Fibroblast of peridontal ligament (primary cell): ENCODE measurements around the gene ALDH1A3.

ENCODE experiments used
- DNase-seq: peaks from one replicate; pipeline ENCODE4 v3.0.0-alpha.2; 2010; ENCODE audit errors: extremely low read depth

The ALDH1A3 gene

DNA sequence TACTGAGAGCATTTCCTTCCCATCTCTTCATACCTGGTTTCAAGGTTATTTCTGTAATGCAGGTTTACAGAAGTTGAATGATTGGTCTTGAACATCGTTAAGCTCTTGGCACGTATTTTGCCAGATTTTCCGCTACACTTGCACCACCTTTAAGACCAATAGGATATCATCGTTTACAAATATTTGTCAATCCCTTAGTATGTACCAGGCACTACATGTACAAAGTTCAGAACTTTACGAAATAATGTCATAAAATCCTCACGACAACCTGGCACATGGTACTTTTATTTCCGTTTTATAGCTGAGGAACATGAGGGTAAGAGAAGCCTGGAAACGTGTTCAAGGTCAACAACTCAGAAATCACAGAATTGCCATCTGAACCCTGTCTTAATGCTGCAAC is 45.8 kb downstream of the ALDH1A3 start:
- no peak for DNase-seq

DNA sequence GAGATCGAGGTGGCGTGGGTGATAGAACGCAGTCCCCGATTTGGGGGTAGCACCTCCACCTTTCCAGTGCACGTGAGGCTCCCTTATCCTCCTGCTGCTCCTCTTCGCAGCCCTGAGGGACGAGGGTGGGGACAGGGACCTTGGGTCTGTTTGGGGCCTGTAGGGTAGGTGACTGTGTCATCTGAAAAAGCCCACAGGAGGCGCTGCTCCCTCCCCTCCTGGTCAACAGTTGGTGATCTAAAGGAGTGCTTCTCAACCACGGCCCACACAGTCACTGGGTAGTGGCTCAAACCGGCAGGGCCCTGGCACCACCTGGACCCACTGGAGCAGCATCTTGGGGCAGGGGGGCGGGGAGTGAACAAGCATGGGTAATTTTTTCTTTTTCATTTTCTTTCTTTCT is 46.6 kb downstream of the ALDH1A3 start:
- DNase-seq = no peak

DNA sequence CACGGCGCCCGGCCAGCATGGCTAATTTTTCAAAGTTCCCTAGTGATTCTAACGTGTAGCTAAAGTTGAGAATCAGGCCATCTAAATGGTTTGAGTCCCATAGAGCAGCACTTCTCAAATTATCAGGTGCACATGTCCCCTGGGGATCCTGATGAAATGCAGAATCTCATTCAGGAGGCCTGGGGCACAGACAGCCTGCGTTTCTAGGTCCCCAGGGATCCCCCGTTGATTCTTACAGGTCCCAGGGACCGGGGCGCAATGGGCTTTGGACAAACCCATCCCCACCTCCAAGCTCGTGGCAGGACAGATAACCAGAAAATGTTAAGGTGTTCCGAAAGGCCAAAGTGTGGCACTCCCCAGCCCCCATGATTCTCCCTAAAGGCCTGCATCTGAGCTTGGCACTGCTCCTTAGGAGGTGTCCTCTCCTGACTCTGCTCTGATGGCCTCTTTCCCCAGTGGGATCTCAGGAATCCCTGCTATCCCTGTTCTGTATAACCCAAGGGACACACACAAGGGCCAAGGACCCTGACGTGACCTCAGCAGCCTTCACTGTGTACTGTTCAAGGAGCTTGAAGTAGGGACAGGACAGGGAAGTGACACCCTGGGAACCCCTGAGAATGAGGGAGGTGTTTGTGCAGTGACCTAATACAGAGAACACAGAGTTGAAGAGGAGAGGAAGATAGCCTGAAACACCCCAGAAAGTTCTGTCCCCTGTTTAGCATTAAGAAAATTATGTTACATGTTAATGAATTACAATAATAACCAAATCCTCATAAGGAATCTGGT is 47.5 kb downstream of the ALDH1A3 start:
- no peak for DNase-seq

DNA sequence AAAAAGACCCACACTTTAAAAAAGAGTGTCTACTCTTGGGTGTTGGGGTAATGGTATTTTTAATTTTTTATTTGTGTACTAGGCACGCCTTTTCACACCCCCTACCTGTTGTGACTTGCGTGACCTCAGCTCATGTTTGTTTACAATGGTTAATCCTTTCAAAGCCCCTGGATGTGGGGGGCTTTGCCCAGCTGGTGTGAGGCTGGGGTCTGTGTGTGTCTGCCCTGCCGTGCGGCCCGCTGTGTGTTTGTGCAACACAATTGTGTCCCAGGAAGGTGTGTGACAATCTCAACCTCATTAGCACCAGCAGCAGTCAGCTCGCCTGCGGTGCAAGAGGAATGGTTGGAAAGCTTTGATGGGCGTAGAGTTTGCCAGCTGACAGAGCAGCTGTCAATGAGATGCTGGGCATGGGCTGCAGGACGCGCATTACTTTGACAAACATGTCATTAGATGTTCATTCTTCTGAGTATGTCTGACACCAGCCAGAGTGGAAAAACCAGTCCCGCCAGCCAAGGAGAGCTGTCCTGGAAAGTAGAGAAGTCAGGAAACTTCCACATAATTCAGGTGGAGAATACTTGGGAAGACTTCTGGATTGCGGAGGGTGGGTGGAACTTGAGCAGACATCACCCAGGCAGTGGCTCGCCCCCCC is 49.1 kb downstream of the ALDH1A3 start:
- DNase-seq = no peak

DNA sequence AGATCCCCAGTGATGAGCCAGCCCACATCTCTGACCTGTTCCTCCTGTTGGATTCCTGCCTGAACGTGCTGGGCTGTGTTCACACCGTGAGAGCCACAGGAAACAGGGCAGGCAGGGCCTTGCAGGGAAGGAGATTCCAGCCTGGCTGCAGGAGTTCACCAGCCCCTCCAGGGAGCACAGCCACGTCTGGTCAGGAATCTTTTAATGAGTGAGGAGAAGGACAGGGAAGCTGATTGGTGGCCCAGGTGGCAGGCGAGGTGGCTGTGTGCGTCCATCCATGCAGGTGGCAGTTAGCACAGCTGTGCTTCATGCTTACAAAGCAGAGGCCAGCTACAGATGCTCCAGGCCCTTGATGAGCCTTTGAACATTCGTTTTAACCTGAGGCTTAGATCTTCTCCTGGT is 50.0 kb downstream of the ALDH1A3 start:
- DNase-seq = no peak

DNA sequence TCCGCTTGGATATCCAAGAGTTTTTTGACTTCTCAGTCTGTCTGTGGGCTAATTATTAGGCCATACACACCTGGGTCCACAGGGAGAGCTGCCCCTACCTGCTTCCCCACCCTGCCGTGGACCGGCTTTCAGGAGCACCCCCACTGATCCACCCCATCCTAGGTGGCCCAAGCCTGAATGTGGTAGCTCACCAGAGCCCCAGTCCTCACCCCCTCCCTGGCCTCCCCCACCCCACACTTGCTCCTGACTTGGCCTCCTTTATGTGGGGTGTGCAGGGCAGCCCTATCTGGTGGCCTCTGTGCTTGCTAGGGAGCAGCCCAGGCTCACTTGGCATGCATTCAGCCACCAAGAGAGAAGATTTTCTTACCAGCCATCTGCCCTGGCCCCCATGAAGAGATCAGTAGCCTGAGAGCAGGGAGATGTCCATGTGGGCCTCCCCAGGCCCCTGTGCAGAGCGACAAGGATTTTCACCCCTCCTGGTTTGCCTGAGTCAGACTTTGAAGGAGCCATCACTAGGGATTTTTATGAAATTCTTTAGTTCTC is 50.7 kb downstream of the ALDH1A3 start:
- DNase-seq = no peak

DNA sequence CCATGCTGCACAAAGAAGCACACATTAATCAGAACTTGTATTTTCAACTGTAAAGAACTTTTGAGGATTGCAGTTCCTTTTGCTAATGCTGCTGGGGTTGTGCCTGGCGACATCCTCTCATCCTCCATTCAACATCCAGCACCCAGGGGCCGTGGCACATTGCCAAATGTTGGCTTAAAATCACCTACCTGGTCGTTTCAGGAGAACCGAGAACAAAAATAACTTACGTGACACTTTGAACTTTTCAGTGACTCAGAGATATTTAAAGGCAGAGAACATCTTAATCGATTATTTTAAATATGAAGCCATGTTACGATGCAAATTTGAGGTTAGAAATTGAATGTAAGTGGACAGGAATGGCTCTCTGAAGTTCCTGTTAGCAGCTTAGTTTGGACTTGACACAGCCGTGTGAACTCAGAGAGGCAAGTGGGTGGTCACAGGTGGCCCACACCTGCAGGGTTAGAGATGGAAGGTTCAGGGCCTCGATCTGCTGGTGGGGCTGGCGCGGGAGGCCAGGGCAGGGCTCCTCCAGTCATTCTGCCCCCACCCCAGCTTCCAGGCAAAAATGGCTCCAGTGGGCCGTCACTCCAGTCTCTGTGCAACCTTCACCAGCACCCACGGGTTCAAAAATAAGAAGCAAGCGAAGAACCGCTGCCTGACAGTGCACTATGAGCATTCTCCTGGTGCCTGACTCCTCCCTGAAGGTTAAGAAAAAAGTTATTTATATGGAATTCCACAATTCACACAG is 51.7 kb downstream of the ALDH1A3 start:
- DNase-seq = no peak

DNA sequence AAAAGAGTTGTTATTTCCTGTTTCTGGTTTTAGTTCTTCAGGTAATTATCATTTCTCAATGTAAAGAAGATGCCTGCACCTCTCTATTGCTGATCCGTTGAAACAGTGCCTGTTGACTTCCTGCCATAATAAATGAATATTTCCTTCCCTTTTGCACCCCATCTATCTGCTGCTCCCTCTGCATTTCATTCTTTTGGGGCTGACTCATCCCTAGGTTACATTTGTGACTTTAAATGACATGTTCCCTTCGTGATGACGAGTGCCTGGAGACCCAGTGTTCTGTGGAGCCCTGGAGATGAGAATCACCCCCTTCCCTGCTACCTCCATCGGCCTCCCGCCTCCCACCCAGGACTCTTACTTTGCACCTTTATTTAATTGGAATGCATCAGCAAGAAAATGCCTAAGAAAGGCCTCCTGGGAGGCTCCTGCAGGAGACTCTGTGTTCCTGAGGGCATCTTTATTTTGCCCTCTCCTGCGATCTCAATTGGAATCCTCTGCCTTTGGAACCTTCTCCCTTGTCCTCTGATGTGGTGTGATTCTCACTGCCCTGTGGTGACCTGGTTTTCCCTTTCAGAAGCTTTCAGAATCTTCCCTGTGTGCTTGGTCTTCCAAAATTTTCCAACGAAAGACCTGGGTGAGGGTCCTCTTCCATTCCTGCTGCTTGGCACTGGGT is 53.2 kb downstream of the ALDH1A3 start:
- DNase-seq = no peak

DNA sequence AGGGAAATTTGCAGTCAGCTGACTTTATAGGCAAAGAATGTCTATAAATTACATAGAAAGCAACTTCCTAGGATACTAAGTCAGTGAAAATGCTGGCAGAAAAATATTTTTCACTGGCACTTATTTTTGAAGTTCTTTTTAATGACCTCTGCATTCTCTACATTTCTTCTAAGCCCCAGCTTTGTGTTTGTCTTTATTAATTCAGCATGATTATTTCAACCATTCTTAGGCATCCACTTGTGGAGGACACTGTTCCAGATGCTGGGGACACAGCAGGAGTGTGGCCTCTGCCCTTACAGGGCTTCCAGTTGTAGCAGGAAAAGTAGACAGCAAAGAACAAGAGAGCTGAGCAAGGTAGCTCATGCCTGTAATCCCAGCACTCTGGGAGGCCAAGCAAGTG is 54.5 kb downstream of the ALDH1A3 start:
- no peak for DNase-seq

DNA sequence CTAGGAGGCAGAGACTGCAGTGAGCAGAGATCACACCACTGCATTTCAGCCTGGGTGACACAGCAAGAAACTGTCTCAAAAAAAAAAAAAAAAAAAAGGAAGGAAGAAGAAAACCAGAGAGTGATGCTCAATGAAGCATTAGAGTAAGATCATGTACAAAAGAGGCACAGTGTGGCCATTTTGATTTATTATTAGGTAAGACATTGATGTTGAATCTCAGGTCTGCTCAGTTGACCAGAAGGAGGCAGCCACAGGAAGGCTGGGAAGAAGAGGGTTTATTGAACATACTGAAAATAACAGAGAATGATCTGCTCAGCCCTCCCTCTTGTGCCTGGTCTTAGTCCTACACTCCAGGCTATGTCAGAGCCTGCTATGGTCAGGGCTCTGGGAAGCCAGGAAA is 55.1 kb downstream of the ALDH1A3 start:
- no peak for DNase-seq

DNA sequence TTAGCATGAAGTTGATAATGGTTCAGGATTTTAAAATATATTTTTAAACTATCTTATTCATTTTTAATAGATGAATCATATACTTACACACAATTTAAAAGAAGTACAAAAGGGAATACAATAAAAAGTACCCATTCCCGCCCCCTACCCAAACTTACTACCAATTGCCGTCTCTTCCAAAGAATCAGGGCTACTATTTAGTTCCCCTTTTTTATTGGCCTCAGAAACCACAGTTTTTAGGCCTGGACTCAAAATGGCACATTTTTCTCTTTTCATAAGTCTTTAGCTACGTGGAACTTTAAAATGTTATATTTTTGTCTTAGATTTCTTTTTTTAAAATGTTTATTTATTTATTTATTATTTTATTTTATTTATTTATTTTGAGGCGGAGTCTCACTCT is 57.5 kb downstream of the ALDH1A3 start:
- no peak for DNase-seq

DNA sequence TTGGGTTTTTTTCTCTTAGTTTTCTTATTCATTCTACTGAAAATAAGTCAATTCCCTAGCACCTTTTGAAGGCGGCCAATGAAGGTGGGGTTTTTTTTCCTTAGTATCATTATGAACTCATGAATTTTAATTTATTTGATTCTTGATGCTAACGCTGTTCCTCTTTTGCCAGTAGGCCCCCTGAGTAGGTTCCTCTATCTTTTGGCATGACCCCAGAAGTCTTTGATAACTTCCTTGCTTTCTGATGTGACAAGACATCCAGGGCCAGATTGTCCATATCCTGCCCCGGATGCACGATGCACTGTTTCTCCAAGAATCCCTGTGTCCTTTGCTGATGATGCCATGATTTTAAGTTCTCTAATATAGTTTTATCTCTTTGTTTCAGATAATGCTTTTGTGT is 60.2 kb downstream of the ALDH1A3 start:
- no peak for DNase-seq

DNA sequence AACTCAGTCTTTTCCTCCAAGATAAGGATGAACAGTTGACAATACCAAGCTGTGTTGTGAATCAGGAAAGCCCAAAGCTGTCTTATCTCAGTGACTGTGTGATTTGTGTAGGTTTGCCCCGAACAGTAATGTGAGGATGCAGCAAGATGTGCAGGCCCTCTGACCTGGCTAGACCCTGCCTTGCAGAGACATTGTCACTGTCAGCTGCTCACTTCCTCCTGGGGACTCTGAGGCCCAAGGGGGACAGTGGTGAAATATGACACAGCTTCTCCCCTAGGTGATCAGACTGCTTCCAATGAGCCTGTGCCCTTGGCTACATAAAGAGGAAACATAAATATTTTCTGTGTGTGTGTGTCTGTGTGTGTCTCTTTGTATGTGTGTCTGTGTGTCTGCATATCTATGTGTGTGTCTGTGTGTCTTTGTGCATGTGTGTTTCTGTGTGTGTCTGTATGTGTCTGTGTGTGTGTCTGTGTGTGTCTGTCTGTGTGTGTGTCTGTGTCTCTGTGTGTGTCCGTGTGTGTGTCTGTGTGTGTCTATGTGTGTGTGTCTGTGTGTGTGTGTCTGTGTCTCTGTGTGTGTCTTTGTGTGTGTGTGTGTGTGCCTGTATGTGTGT is 61.2 kb downstream of the ALDH1A3 start:
- DNase-seq = no peak

DNA sequence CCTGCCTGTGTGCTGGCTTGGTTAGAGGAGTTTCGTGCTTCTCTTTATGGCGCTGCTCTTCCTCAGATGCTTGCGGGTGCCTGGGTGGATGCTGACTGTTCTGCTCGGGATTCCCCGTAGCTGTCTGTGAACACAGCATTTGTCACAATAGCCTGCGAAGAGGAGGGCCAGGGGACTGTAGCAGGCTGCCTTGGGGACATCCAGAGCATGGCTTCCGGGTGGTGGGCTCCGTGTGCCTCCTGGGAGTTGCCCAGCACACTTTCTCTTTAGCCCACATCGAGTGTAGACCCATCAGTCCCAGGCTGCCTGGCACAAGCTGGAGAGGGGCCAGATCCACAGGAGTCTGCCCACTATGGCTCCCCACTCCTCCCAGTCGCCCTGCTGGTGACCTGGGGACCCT is 61.9 kb downstream of the ALDH1A3 start:
- DNase-seq = no peak

DNA sequence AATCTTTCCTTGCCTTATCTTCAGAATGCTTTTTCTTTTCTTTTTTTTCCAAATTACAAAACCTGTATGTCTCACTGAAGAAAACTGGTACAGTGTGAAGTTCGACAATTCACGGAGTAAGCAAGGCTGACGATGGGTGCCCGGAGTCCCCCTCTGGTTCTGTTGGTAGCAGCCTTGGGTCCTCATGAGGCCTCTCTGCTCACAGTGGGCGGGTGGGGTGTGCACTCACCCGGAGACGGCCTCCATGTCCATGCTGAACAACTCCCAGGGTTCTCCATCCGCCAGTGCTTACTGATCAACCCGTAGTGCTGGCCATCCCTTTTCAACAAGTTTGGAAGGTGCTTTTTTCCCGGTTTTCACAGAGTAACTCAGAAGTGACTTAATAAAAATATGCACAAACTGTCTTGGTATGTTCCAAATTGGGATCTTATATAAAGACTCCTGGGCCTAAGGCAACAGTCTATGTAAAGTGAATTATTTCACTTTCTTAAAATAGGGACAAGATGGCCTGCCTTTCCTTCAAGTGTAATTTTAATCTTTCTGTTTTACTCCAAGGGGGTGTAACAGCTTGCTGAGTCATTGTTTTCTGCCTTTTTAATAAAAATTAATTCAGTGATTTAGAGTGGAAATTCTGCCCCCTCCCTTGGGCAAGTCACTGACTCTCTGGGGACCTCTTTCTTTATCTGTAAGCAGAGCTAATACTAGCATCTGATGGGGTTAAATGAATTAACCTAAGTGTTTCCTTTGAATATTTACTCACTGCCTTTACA is 63.2 kb downstream of the ALDH1A3 start:
- DNase-seq = peak; percentile 8

DNA sequence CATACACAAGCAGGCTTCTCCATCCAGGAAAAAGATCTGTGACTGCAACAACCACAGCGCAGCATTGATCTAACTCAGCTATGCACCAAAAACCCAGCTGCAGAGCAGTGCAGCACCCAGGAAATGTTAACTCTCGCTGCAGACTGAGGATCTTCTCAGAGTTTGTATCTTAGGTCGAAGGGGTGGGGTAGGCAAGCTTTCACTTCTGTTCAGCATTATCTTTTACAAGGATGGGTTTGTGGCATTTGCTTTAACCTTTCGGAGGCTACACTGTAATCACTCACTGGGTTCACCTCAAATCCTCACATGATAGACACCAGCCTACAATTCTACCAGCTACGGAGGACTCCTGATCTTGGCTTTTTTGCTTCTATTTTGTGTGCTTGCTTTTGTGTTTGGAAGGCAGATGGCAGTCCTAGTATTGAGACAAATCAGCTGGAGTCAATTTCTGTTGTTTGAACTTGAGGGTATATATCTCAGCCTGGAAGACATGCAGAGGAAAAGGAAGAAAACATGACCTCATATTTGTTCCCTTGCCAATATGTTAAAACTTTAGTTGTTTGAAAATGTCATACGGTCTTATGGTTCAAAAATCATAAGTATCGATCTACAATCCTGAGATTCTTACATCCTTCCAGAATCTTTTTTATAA is 64.7 kb downstream of the ALDH1A3 start:
- peak; percentile 27 for DNase-seq

DNA sequence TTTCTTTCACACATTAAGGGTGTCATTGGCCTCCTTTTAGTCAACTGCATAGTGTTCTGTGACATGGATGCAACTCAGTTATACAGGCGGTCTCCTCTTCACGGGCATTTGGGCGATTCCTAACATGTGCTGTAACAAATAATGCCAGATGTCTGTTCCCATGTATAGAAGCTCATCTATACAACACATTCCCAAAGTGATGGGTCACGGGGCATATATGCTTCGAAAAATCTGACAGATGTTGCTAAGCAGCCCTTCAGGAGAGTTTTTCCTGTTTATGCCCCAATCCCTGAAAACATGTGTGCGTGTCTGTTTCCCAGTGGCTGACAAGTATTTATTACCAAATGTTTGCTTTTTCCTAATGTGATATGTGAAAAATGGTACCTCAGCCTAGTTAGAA is 65.4 kb downstream of the ALDH1A3 start:
- DNase-seq = no peak

DNA sequence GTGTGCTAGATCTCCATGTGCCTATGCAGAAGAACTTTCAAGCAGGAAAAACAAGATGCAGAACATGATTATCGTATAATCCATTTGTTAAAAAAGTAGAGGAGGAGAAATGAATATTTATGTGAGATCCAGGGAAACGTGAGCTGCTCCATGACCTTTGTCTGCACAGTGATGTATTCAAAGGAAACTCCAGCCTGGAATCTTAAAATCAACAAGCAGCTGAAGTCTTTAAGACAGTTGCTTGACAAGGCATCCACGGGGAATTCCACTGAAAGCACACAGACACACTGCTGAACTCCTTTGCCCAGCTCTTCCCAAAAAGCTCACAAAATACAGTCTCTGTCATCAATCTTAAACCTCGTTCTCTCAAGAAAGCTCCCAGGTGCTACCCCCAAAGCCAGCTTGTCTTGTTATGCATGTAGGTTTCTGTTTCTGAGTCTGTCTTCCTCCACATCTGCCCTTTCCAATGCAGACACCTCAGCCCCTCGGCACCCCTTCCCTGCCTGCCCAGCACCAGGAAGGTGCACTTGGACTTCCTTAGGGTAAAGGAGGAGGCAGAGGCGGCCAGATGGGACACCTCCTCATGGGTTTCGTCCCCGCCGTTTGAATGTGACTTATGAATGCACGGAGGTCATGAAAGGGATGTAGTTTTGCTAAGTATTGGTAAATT is 68.3 kb downstream of the ALDH1A3 start:
- DNase-seq = peak; percentile 14

DNA sequence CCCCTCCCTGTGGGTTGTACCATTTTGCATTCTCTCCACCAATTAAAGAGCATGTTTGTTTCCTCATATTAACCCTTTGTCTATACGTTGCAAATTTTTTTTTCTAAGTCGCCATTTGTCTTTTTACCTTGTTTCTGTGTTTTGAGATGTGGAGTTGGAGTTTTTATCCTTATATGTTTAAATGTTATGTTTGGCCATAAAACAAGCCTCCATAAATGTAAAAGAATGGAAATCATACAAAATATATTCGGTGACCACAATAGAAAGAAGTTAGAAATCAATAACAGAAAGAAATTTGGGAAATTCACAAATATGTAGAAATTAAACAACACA is 68.8 kb downstream of the ALDH1A3 start:
- DNase-seq = no peak

DNA sequence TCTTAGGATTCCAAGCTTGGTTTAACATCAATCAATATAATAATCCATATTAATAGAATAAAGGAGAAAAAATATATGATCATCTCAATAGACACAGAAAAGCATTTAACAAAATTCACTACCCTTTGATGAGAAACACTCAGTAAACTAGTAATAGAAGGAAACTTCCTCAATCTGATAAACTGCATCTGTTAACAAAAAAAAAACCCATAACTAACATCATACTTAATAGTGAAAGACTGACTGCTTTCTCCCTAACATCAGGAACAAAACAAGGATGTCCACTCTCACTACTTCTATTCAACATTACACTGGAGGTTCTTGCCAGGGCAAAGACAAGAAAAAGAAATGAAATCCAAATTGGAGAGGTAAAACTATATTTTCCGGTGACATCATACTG is 70.1 kb downstream of the ALDH1A3 start:
- no peak for DNase-seq
